ENCODE results near the gene SYNM.

GRCh38 chr15:99172989-99173388 is 68.1 kb downstream of the SYNM start:
- TF ChIP-seq TAF1 (IDR thresholded peaks at IDR 0.05; ENCODE audit: borderline replicate concordance, low read depth, low read length) (no peak), POLR2AphosphoS5 (IDR thresholded peaks at IDR 0.05; ENCODE audit: low read depth, low read length) (no peak)
